ENCODE results near the gene TNNC1. TPM values are rescaled to one million over a fixed set of nuclear protein-coding genes. Genes with fewer than 3 reads are reported as not detected.

TNNC1 gene
- total RNA-seq, 1 donor from 2014 or later = 0.25 TPM

DNA sequence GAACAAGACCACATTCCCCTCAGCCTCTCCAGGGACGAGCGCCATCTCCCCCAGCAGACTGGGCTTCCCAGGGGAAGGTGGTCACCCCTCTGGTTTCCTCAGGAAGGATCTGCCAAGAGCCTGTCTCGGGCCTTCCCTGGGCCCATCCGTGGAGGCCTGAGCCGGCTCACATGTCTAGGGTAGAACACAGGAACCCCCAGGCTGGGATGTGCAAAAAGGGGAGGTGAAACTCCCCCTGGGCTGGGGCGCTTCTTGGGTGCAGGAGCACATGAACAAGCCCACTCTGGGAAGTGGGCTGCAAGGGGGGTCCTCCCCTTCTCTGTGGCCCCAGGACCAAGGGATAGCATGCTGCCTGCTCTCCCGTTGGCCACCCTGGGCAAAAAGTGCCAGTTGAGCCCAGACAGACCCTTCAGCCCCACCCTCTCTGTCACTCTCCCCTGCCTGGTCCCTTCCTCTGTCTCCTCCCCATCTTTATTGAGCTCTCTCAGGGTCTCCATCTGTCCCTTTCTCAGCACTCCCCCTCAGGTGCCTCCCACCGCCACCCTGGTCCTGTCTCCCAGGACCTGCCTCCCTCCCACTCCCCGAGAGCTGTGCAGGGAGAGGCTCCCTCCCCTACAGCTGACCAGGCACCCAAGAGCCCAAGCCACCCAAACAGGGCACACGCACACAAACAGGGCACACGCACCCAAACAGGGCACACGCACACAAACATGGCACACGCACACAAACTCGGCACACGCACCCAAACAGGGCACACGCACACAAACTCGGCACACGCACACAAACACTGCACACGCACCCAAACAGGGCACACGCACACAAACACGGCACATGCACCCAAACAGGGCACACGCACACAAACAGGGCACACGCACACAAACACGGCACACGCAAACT is 9.8 kb downstream of the TNNC1 start:
- DNase-seq (ENCODE audit: low spot score) (no peak), ATAC-seq (no peak)

GRCh38 chr3:52443268-52443610 is 10.6 kb downstream of the TNNC1 start:
- DNase-seq (ENCODE audit: low spot score) = no peak
- no peak for ATAC-seq

GRCh38 chr3:52442409-52443267 is 11.2 kb downstream of the TNNC1 start:
- DNase-seq (ENCODE audit: low spot score) = no peak

DNA sequence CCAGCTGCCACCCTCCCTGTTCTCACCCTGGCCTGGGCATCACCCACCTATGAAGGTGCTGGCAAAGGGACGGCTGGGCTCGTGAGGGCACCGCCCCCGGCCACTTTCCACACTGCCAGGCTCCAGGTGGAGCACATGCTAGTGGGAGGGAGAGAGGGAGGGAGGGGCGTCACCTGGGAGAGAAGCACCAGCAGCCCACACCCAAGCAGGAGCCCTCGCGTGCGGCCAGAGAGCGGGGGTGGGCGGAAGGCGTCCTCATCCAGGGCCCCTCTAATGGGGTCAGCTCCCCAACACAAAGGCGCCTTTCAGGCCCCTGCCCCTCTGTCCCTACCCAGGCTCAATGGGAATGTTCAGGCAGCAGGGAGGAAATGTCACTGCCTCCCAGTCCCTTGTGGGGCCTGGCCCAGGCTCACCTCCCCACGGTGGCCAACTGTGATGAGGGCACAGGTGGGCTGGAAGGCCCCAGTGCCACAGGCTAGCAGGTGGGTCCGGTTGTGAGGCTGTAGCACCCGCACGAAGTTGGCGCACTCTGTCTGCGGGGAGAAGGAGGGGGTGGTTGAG is 12.0 kb downstream of the TNNC1 start:
- ATAC-seq = no peak
- DNase-seq (ENCODE audit: low spot score) = no peak

More at GRCh38 chr3:52442409-52443267, 11.2 kb downstream of the TNNC1 start:
- no peak for ATAC-seq

DNA sequence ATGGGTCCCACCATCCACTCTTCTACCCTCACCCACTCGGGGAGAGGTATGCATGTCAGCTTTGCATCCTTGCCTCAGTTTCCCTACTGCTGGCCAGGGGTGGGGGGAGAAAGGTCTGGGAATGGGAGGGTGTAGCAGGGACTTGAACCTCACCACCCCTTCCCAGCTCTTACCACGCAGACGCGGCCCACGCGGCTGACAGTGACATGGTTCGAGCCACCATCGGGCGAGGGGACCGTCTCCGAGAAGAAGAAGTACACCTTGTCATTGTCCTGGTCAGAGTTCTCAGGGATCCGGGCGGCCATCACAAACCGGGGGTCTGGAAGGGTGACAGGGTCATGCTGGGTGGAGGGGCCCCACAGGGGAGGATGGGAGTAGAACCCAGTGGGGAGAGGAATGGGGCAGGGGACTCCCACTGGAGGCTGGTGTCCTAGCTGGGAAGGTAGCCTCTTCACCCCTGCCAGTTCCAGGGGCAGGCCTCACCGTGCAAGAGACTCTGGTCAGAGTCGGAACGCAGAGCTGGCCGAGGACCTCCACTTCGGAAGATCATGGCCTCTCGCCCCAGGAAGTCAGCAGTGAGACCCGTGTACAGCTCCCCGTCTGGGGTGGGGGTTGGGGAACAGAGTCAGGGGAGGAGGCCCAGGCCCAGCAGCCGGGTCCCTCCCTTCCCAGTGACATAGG is 12.6 kb downstream of the TNNC1 start:
- ATAC-seq = no peak

DNA sequence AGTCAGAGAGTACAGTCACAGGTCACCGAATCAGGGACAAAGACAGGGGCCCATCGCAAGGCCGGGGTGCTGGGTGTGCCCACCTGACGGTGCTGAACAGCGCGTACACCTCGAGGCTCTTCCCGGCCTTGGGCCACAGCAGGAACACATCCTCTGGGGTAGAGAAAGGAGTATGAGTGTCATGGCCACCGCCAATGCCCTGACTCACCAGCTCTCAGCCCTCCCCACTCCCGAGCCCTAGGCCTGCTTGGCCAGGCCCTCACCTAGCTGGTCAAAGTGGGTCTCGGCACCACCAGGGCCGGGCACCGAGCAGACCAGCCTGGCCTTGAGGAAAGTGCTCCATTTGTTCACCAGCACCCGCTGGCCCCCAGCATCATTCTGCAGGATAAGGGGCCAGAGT is 13.2 kb downstream of the TNNC1 start:
- ATAC-seq = no peak

More for the DNA sequence above, 12.6 kb downstream of the TNNC1 start:
- DNase-seq (ENCODE audit: low spot score) = no peak

DNA sequence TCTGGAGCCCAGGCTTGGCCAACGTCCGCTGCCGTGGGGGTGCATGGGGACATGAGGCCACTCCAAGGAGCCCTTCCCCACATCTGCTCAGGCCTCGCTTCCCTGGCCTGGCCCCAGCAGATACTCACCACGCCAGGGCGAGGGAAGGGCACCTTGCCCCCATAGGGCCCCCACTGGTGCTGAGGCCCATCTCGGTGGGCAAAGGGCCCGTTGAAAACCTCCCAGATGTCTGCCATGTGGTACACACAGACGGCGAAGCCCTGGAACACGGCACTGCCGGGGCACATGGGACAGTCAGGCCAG is 13.6 kb downstream of the TNNC1 start:
- no peak for DNase-seq (ENCODE audit: low spot score)
- no peak for ATAC-seq

More for the DNA sequence above, 13.2 kb downstream of the TNNC1 start:
- DNase-seq (ENCODE audit: low spot score) = no peak

DNA sequence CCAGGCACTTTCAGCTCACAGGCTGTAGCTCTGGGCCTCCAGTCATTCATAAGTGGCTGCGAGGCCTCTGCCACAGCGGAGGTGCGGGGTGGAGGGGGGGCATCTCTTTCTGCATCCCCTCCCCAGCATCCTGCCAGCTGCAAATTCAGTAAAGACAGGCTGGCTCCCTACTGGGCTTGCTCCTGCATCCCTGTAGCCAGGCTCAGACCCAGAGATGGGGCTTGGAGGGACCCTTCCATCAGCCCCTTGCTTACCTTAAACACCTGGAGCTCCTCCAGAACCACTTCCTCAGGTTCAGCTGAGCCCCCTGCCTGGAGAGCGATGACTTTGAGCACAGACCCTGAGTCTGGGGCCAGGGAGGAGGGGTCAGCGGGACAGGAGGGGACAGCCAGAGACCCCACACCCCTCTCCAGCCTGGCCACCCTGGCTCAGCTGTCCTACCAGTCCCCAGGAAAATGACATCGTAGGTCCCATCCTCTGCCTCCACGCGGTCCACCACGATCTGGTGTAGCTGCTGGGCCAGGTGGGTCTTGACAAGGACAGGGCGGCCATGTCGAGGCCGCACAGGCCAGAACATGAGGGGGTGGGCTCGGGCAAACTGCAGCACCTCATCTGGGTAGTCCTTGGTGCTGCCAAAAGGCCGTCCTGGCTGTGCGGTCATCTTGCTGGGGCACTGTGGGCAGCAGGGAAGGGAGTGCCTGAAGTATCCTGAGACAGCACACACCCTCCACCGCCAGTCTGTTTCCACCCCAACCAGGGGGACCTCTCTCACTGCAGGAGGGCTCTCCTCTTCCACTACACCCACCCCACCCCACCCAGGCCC is 14.2 kb downstream of the TNNC1 start:
- DNase-seq (ENCODE audit: low spot score) (no peak), ATAC-seq (no peak)

DNA sequence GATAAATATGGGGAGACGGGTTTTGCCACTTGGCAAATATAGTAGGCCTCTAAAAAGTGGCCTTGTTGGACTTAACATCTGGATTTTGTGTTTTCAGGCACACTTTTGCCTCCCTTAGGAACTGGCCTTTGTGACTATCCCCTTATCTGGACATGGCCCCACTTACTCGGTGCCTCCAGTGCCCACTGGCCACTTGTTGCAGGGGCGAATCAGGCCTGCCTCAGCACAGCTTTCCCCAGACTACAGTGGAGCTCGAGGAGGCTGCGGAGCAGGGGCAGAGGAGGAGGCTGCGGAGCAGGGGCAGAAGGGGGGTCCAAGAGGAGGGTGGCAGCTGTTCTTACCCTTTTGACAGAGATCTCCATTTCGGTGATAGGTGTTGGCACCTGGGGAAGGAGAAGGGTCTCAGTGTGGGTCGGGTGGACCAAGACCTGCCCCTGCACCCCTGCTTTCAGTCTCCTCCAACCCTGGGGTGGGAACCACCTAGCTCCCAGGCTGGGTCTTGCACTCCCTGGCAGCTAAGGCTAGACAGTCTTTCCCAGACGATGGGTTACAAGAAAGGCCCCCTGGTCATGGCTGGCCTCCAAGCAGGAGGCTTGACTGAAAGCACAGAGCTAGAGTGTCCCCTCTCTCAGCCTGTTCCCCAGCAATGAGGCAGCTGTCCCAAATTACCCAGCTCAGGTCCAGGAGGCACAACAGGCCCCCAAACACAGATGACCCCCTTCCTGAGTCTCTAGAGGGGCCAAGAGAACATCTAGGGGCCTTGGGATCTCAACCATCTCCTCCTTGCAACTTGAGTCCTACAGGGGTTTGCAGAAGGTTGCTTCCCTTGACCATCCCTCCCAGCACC is 15.0 kb downstream of the TNNC1 start:
- ATAC-seq (no peak), DNase-seq (ENCODE audit: low spot score) (no peak)

DNA sequence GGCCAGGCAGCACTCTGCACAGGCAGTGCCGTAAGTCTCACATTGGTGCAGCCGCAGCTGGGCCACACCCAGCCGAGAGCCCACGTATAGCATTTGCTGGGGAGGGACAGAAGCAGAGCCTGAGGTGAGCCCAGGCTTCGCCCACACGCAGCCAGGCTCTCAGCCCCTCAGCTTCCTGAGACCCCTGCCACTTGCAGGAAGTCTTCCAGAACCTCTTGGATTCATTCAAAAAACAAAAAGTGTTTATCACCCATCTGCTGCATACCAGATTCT is 15.8 kb downstream of the TNNC1 start:
- DNase-seq (ENCODE audit: low spot score) = no peak
- no peak for ATAC-seq

DNA sequence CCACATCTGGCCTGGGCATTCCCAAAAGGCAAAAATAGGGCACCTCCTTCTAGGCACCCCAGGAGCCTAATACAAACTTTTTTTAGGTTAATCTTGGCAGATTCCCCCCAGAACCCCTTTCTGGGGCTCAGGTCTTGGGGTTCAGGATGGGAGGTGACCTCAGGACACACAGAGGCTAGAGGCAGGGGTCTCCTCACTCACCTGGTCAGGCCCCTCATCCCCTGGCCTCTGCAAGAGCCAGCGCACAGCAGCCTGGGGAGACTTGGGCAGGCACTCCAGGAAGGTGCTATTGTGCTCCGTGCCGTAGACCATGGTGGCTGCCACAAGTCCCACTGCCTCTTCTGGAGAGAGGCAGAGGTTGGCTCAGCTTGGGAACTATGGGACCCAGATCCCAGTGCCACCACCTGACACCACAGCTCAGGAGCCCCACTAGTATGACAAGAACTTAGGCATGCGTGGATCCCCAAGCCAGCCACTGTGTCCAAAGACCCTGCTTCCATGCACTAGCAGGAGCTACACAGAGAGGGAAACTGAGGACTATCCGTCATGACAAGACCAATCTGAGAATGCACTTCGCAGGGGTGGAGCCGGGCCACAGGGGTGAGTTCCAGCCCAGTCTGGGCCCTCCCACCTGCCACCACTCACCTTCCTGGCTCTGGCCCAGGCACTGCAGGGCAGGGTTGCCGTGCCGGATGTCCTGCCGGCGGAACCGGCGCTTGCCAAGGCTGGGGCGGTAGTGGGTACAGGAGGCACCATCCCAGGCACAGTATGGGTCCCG is 16.3 kb downstream of the TNNC1 start:
- DNase-seq (ENCODE audit: low spot score) (no peak), ATAC-seq (no peak)

GRCh38 chr3:52436500-52437149 is 17.2 kb downstream of the TNNC1 start:
- DNase-seq (ENCODE audit: low spot score) (no peak), ATAC-seq (no peak)

GRCh38 chr3:52435246-52436101 is 18.4 kb downstream of the TNNC1 start:
- DNase-seq (ENCODE audit: low spot score) = no peak
- ATAC-seq = no peak

DNA sequence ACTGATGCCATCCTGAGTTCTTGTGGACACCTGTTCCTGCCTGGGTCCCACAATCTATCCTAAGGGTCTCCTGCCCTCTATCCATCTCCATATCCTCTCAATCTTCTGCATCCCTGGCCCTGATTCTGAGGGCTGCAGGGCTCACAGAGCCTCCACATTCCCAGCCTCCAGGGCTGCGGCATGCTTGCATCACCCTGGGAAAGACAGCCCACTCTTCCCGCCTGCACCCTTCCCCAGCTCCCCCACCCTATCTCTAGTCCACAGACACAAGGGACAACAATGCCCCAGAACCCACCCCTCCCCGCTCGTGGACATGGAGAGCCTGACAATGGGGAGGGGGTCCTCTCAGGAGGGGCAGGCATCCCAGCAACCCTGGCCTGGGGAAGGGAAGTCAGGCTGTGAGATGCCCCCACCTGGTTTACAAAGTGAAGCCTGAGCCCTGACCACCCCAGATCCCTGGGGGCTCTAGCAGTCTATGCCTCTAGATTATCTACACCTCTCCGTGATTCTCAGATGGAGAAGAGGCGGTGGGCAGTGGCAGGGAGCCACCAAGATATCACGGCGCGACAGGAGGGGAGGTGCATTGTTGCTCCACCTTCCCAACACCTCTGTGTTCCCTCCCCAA is 19.2 kb downstream of the TNNC1 start:
- DNase-seq (ENCODE audit: low spot score) (no peak), ATAC-seq (no peak)

DNA sequence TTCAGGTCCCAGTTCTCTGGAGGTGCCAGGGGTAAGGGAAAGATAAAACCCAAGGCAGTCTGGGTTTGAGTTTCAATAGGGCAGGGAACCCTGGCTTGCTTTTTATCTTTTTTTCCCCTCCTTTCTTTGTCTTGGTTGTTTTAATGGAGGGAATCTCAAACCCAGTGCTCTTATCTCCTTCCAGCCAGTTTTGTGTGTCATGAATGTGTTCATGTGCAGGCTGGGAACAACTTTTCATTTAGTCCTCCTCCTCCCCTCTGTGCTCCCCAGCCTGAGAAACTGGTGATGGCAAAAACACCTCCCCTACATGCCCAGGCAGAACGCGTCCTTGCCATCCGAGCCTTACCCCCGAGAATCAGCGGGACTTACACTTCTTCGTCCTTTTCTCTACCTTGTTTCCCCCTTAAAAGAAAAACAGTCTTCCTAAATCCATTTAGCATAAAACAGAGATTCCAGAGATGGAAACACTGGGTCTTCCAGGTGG is 19.8 kb downstream of the TNNC1 start:
- ATAC-seq = no peak

DNA sequence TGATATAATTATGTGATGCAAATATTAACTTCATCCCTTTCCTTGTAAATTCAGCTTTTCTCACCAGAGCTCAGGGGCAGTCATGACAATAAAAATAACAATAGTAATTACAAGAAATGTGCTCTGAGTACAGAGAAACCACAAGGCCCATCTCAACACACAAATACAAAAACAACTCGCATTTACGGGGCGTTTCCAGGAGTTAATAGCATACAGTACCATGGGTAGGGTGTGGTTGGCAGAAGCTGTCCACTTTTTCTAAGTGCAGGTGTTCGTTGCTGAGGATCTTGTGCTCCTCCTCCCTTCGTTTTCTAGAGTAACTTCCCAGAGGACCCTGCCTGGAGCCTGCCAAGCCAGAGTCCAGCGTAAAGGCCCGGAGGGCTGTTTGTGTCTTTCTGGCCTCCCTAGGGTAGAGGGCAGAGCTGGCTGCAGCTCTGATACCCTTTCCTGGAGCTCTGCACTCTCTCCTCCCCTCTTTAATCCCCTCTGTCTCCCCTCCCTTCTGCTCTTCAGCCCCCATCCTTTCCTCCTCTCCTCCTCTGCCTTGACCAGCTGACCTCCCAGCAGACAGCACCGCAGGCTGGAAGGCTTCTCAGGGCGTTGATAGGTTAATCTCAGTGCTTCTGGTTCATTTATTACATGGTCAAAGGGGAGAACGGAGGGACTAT is 20.4 kb downstream of the TNNC1 start:
- ATAC-seq = no peak
- DNase-seq (ENCODE audit: low spot score) = no peak

More for the DNA sequence above, 19.8 kb downstream of the TNNC1 start:
- no peak for DNase-seq (ENCODE audit: low spot score)

Measured in left lobe of liver (tissue), 2 donors.